ENCODE measurements around the gene GRIK1.
"Not testable (repeated sequence)": the region's sequence is repeated elsewhere in the genome, so short reads cannot be mapped to it uniquely, and the experiment has no call there.

The GRIK1 gene
- total RNA-seq: 0 reads per million in 3 experiments

DNA sequence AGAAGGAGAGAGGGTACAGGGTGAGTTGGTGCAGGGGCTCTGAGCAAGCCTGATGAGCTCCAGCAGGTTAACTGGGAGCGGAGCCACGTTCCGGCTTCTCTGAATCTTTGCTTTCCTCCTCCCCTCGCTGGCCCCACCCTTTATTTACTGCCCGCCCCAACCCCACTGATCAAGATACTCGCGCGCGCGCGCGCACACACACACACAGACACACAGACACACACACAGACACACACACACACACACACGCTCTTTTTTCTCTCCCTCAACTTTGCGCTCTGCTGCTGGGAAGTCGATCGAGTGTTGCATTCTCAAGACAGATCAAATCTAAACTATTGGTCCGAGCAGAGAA lies at the start of gene GRIK1:
Gene GRIK1 (minus strand): TSS at position 73 of the 352 bp plus-strand sequence.
- no peak for DNase-seq

DNA sequence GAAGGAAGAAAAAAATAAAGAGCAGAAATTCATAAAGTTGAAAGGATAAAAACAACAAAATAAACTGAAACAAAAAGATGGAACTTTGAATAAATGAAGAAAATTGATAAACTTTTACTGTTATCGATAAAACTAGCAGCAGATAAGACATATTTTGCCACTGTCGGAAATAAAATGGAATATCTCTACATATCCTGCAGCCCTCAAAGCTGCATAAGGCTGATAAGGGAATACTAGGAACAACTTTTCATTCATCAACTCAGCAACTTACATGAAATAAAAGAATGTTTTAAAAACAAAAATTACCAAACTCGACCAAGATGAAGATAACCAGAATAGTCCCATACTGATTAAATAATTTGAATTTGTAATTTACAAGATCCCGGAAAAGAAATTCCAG lies 48.0 kb upstream of the GRIK1 start:
- DNase-seq: no peak

DNA sequence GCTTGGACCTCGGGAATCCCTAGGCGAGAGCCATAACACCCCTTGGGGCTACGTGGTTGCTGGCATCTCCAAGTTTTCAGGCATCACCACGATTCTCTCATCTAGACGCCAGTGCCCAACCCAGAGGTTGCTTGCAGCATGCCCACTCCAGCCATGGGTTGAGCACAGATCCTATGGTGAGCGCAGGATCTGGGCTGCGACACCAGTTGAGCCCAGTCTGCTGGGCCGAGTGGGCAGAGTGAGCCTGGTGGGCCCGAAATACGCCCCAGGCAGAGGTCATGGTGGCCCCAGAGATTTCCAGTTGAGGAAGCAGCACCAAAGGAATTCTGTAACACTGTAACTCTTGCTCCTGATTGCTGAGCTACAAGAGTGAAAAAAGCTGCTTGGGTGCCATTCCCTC lies 46.1 kb upstream of the GRIK1 start:
- DNase-seq: no peak

DNA sequence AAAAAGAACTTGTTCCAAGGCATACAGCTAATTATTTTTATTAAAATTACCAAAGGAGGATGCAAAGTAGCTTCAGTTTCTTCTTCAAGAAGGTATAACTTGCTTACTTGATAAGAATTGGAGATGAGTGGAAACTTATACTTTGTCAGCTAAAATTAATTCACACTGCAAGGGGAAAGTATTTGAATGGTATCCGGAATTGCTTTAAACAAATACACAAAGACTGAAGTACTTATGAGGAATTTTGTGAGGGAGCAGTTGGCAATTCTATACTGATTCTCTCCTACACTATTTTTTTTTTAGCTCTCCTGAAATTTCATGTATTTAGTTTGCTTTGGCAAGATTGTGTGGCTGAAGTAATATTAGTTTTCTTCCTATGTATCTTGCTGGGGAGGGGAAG lies 39.2 kb upstream of the GRIK1 start:
- no peak for DNase-seq

DNA sequence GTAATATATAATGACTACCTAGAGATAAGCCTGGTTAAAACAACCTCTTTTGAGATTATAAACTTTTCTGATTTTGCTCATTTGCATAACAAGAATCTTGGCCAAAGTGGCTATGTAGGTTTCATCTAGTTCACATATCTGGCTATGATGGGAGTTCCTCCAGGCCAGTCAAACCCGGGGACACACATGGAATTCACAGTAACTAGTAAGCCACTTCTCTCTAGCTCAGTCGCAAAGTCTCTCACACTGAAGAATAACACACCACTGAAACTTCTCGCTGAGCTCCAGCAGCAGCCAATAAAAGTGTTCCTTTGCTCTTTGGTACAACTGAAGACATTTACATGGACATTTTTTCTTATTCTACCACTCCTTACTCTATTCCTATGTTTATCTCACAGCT lies 36.0 kb upstream of the GRIK1 start:
- no peak for DNase-seq

DNA sequence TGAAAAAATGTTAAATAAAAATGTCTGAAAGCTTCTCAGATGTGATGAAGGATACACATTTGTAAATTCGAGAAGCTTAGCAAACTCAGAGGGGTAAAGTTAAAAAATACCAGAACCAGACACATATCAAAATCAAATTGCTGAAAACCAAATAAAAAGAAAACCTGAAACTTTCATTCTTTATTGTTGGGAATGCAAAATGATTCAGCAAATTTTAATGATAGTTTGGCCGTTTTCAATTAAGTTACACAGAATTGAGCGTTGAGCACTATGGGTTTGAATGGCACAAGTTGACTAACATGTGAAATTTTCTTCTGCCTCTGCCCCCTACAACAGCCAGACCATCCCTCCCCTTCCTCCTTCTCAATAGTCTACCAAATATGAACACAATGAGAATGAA lies 33.5 kb upstream of the GRIK1 start:
- no peak for DNase-seq

DNA sequence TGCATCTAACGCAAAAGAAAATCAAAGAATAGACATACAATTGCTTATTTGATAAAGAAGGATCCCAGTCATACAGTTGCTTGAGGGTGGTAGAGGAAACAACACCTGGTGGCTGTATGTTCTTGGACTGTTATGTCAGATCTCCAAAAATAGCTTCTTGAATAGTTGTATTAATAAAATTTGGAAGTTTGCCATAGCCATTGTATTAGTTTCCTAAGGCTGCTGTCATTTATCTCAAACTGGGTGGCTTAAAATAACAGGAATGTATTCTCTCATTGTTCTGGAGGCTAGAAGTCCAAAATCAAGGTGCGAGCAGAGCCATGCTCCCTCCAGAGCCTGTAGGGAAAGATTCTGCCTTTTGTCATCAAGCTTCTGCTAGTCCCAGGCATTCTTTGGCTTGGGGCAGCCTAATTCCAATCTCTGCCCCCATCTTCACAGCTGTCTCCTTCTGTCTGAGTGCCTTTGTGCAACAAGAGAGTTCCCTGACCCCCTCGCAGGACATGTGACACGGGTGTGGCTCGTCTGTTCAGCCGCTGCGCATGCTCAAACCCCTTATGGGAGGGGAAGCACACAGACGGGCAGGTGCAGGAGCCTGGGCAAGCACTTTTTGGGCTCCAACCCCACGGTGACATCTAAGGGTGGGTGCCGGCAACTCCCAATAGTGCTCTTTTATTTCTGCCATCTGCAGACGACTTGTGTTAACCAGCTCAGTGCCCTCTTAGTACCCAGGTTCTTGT lies 21.7 kb upstream of the GRIK1 start:
- DNase-seq: no peak

DNA sequence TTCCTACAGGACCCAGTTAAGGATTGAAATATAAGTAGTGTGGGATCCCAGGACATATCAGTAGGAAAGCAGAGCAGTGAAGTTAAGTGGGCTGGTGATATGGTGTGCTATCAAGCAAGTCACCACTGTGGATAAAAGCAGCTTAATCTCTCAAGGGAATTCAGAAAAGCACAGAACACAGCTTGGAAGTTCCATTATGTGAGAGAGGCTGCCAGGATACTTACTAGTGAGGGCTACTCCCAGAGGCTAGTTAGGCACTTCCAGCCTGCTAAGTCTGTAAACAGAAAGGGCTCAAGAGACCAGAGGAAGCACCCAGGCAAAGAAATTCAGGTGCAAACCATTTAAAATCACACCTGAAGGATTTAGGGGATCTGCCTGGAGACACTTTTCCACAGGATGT lies 18.8 kb upstream of the GRIK1 start:
- no peak for DNase-seq

DNA sequence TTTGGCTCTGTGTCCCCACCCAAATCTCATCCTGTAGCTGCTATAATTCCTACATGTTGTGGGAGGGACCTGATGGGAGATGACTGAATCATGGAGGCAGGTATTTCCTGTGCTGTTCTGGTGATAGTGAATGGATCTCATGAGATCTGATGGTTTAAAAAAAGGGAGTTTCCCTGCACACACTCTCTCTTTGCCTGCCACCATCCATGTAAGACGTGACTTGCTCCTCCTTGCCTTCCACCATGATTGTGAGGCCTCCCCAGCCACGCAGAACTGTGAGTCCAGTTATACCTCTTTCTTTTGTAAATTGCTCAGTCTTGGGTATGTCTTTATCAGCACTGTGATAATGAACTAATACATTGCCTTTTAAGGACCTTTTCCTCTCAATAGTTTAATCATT lies 18.2 kb upstream of the GRIK1 start:
- DNase-seq: not testable (repeated sequence)

DNA sequence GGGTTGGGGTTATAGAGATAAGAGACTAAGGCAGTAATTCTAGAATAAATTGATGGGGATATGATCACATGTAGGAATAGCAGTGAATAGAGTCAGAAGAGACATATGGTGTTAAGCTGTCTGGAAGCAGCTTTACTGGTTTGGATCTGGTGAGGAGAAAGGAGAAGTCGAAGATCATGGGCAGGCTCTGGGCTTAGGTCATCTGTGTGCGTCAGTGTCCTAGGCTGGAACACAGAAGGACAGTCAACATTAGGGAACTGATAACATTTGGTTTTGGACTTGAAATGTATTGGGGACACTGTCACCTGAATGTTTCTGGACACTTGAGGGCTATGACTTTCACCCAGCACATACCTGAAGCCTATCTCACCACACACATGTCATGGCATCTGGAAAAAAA lies 13.9 kb upstream of the GRIK1 start:
- DNase-seq: no peak

DNA sequence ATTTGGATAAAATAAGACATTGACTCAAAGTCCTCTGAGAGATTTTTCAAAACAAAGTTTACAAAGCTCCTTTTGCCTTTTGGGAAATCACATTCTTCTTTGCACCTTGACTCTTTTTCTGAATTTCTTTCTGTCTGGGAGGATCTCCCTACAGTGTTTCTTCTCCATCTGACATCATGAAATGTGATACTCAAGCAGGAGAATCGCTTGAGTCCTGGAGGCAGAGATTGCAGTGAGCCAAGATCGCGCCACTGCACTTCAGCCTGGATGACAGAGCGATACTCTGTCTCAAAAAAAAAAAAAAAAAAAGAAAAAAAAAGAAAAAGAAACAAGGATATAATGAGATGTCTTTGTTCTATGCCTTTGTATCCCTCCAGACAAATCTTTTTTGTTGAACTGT lies 13.3 kb upstream of the GRIK1 start:
- DNase-seq: no peak

DNA sequence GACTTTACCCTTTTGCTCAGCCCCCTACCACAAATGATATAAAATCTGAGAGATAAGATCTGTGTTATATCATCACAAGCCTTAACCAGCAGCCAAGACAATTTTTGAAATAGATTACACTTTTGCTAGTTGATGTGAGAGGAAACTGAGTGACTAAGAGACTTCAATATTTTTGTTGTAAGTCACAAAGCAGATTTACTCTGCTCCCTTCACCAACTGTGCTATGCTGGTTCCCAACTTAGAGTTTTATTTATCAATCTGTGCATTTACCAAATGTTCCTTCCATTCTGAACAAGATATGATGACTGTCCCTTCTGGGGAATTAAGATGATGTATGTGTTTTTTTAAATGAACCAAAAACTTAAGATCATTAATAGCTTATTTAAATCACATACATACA lies 12.1 kb upstream of the GRIK1 start:
- DNase-seq: no peak

DNA sequence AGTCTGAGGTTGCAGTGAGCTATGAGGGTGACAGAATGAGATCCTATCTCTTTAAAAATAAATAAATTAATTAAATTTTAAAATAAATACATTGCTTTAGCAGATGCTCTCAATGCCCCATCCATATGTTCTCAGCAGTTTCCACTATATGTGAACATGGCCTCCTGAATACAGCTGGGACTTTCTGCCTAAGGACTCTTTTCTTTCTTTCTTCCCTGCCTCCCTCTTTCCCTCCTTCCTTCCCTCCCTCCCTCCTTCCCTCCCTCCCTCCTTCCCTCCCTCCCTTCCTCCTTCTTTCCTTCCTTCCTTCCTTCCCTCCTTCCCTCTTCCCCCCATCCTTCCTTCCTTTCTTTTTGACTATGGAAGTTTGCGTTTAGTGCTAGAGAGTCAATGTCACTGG lies 10.2 kb upstream of the GRIK1 start:
- no peak for DNase-seq

DNA sequence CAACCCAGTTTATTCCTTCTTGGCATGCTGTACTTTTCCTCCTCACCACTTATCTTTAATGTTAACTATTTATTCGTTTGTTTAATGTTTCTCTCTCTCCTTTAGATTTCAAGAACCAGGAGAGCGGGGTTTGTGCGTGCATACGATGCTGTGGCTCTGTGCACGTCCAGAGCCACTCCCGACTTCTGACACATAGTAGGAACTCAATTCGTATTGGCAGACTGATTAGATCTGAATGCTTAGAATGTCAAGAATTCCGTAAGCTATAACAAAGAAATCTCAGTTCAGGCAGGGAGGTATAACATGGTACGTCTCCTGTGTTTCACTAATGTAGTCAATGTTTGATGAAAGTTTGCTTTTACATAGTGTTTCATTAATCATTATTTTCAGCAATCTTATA lies 7.3 kb upstream of the GRIK1 start:
- no peak for DNase-seq

DNA sequence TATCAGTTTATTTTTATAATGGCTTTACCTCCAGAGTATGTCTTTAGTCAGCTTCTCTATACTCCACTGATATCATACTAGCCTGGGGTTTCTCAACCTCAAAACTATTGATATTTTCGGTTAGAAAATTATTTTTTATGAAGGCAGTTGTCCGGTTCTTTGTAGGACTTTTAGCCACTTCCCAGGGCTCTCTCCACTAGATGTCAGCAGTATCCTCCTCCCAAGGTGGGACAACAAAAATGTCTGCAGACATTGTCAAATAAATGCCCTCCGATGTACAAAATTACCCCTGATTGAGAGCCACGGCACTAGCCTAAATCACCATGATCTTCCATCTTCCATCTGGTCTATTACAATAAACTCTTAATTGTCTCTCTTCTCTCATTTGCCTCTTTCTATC lies 4.1 kb upstream of the GRIK1 start:
- no peak for DNase-seq

DNA sequence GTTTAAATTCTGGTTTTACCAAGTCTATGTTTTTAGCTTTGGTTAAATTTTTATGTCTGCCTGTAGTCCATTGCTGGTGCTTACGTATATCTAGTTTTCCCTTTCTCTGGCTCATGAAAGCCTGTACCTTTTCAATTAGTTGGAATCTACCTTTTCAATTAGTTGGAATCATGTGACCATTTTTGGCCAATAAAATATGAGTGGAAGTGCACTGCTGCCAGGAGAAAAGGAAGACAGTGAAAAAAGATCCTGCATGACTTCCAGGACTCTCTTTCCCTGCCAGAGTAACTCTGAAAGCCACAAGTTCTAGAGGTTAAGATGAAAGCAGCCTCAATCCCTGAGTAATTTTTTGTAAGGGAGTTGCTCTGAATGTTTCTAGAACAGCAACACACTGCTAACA lies 2.2 kb upstream of the GRIK1 start:
- no peak for DNase-seq

DNA sequence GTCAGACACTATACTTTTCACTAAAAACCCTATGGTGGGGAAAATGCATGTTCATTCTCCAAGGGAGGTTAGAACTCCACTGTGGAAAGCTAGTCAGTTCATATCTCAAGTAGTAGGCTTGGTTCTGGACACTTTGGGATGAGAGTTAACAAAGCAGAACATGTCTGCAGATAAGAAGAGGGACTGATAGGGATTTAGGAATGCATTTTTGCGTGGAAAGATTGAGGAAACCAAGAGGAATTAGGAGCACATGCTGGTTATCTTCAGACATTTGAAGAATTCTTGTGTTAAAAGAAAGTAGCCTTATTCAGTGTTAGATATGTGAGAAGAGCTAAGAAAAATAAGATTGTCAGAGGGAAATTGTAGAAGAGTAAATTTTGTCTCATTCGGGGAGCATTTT lies 1.2 kb upstream of the GRIK1 start:
- DNase-seq: no peak

DNA sequence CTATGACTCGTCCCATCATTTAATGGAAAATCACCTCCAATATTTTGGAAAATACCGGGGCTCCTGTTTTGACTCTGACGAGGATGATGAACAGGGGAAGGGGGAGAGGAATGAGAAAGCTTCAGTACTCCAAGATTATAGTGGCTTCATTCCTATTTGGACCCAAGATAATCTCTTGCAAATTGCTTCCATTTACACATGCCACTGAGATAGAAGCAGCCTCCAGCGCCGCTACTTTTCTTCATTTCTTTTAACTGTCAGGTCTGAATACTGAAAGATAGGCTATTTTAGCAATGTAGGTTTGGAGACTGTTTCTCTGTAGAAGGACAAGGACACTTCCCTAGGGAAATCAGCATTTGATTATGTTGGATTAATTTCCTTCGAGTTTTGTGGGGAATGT lies 565 bp upstream of the GRIK1 start:
- DNase-seq: no peak

DNA sequence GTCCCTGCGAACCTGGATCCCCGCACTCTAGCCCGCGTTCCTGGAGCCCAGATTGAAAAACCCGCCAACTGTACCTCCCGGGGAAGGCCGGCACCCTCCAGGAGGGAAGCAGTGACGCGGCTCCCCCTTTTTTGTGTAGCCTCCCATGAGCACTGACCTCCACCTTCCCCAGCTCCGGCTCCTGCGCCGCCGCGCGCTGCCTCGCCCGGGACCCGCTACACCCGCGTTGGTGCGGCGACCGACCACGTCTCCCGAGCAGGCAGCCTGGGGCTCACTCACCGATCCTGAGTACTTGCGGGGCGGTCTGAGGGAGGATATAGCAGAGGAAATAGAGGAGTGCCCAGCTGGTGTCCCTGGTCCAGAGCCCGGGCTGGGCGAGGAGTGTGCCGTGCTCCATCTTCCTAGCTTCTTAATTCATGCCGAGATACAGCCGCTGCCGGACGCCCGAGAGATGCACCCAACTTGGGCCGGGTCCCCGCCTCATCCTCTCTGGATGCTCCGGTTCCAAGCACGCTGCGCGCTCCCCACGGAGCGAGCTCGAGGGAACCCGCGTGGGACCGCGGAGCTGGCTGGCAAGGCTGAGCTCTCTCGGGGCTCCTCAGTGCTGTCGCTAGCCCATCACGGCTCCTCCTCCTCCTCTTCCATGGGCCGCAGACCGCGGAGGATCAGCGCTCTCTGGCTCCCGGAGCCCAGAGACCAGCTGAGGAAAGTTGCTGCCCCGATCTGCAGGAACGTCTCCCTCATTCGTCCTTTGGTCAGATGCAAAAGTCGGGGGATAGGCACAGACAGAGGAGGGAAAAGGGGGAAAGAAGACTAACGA lies 482 bp downstream of the GRIK1 start:
- no peak for DNase-seq

DNA sequence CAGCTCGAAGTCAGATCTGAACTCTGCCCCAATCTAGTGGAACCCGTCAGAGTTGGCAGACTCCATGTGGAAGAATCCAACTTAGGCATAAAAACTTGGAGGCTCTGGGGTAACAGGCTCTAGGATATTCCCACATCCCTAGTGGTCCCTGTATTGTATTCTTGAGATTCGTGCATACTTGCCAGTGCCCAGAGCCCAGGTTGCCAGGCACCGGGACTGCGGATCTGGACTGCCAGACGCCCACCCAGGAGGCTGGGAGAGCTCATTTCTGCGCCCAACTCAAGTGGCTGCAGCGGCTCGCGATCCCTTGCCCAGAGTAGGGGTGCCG lies 1.1 kb downstream of the GRIK1 start:
- no peak for DNase-seq

DNA sequence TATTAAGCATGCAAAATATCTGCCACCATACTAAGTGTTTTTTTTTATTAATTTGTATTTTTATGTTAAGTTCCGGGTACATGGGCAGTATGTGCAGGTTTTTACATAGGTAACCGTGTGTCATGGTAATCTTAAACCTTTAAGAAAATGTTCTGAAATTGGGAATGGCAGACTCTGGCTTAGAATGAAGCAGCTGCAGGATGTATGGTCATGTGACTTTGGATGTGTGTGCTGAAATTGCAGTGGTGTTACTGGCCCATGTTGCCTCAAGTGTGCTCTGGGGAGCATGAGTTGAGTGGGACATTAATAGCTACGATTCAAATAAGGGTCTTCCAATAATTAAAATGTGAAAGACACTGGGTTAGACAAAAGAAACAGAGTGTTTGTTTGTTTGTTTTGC lies 6.7 kb downstream of the GRIK1 start:
- no peak for DNase-seq

DNA sequence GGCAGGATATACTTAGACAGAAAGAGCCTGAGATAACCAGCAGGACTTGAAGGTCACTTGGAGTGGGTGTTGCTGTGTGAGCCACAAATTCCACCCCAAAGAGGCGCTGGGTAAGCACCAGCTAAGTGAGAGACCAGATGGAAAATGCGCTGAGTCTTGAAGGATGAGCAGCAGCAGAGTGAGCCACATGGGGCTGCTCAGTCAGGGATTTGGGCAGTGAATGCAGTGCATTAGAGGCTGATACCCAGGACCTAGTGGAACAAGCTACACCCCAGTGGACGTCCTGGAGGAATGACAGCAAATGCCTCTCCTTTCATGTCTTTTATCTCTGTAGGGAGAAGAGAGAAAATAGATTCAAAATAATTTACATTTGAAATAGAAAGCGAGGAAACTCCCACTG lies 11.3 kb downstream of the GRIK1 start:
- DNase-seq: no peak

DNA sequence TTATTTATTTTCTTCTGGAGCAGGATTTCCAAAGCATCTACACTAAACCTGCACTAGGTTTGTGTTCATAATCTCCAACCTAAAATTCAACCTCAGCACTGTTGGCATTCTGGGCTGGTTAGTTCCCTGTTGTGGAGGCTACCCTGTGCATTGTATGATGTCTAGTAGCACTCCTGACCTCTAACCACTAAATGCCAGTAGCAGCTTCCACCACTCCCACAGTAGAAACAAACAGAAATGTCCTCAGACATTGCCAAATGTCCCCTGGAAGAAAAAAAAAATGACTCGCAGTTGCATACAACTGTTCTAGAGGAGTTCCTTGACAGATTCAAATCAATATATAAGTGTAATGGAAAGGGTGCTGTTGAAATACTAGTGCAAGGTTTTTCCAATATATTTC lies 18.9 kb downstream of the GRIK1 start:
- DNase-seq: no peak

DNA sequence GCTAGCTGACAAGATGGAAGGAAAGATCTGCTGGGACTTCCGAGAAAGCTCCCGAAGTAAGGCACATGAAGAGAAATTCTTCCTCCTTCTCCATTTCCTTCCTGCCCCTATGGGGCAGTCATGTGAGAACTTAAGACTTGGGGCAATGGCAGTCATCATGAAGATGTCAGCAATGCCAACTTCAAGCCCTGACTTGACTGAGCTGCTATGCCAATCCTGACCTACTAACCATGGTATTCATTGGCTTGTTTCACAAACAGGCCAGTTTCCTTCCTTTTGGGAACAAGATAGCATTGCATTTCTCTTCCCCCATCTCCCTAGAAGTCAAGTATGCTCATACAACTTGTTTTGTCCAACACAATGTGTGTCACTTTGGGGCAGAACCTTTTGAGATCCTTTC lies 25.5 kb downstream of the GRIK1 start:
- no peak for DNase-seq

DNA sequence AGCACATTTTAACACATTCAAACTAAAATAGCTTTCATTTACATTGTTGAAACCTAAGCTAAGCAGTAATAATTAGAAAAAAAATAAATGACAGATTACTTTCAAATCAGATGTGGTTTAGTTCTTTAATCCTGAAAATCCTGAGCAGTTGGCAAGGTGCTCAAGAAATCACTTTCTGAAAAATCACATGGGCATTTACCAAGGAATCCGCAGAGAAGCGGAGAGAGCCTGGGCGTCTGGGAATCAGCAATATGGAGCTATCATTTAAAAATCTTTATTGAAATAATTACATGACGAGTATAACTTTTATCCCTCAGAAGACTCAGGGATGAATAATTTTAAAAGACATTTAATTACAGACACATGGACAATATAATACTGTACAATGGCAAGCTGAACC lies 30.2 kb downstream of the GRIK1 start:
- no peak for DNase-seq

Measured in central memory CD4-positive, alpha-beta T cell (primary cell).